ENCODE results near the gene PKN2. TPM values are rescaled to one million over a fixed set of nuclear protein-coding genes. Genes with fewer than 3 reads are reported as not detected.

Gene PKN2
- total and polyA plus RNA-seq, 2 of the 4 experiments (the other 2 are of a cell fraction) = 12.7 to 22.2 TPM

GRCh38 chr1:88708011-88708410 is 23.9 kb downstream of the PKN2 start:
- H3K56ac ChIP-seq (ENCODE audit: extremely low read depth, insufficient read depth, low read length) = no peak overlapping the region
- 0 out of 2 replicates have a peak, but pooled peaks cover 3% of the 10 kb centered on the region for H3K9me1 ChIP-seq (ENCODE audit: insufficient read depth, low read length)
- no TSS peak for BruUV-seq (replicated peaks)
- H3K14ac ChIP-seq (replicated peaks; ENCODE audit: low read depth, low read length) = no peak overlapping the region
- no peak overlapping the region for H3K9ac ChIP-seq (ENCODE audit: low read depth, low read length)
- no peak overlapping the region for H3K18ac ChIP-seq (ENCODE audit: low read depth, low read length)
- H2AFZ ChIP-seq (replicated peaks; ENCODE audit: low read length, poor library complexity) = no peak overlapping the region
- ATAC-seq (ENCODE audit: low read depth) (no peak), DNase-seq (no peak)
- H3K27ac ChIP-seq (ENCODE audit: insufficient read depth, low read length) = no peak overlapping the region
- peaks cover 1% of the 10 kb centered on the region; the same call in 1 of the 2 replicates for H3K36me3 ChIP-seq (ENCODE audit: control insufficient read depth, insufficient read depth, low read length)
- H3K4me2 ChIP-seq (ENCODE audit: low read depth, low read length) = no peak overlapping the region
- no peaks in the 10 kb centered on the region for H3K4me1 ChIP-seq (ENCODE audit: control insufficient read depth, insufficient read depth, low read length)
- H2AK9ac ChIP-seq (replicated peaks; ENCODE audit: low read depth, low read length, poor library complexity) = no peak overlapping the region
- no peak overlapping the region for H2BK15ac ChIP-seq (ENCODE audit: low read depth, low read length)
- H3K4ac ChIP-seq (ENCODE audit: low read depth, low read length) = no peak overlapping the region
- H2BK120ac ChIP-seq (ENCODE audit: low read depth, low read length) = no peak overlapping the region
- in situ Hi-C loops (cut with MboI; ENCODE audit: low sequenced_read_pairs) = no loop called here
- H3K23ac ChIP-seq (ENCODE audit: low read depth, low read length) = no peak overlapping the region
- H3K9me3 ChIP-seq (ENCODE audit: control insufficient read depth, insufficient read depth, low read length) = no peaks in the 10 kb centered on the region
- H2BK5ac ChIP-seq (ENCODE audit: low read depth, low read length, poor library complexity, severe bottlenecking) = no peak overlapping the region
- ChIA-PET CTCF (no interaction called here), POLR2A (ENCODE audit: unreplicated experiment) (no interaction called here)
- no peak overlapping the region for H4K8ac ChIP-seq (ENCODE audit: low read depth in 2 of 2, low read length in 2 of 2)
- no peak for TF ChIP-seq RCOR1 (IDR thresholded peaks at IDR 0.05; ENCODE audit: insufficient replicate concordance, low read length)
- TF ChIP-seq FOS (IDR thresholded peaks at IDR 0.05; ENCODE audit: low read depth, low read length) = no peak
- TF ChIP-seq, protein P1, sequence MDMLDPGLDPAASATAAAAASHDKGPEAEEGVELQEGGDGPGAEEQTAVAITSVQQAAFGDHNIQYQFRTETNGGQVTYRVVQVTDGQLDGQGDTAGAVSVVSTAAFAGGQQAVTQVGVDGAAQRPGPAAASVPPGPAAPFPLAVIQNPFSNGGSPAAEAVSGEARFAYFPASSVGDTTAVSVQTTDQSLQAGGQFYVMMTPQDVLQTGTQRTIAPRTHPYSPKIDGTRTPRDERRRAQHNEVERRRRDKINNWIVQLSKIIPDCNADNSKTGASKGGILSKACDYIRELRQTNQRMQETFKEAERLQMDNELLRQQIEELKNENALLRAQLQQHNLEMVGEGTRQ (IDR thresholded peaks at IDR 0.05; ENCODE audit: low read depth, low read length) = no peak
- TF ChIP-seq, protein P2, sequence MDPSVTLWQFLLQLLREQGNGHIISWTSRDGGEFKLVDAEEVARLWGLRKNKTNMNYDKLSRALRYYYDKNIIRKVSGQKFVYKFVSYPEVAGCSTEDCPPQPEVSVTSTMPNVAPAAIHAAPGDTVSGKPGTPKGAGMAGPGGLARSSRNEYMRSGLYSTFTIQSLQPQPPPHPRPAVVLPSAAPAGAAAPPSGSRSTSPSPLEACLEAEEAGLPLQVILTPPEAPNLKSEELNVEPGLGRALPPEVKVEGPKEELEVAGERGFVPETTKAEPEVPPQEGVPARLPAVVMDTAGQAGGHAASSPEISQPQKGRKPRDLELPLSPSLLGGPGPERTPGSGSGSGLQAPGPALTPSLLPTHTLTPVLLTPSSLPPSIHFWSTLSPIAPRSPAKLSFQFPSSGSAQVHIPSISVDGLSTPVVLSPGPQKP (IDR thresholded peaks at IDR 0.05; ENCODE audit: borderline replicate concordance, low read depth, low read length) = no peak
- no peak for TF ChIP-seq RAD21 (IDR thresholded peaks at IDR 0.05; ENCODE audit: low read length)
- TF ChIP-seq CTCF (conservative IDR thresholded peaks at IDR 0.05; ENCODE audit: low read depth, low read length) = no peak
- no peak for TF ChIP-seq MAFK (IDR thresholded peaks at IDR 0.05; ENCODE audit: low read depth, low read length)
- no peaks in the 10 kb centered on the region for H3K27me3 ChIP-seq (ENCODE audit: control insufficient read depth, insufficient read depth, low read length)
- H4K91ac ChIP-seq (ENCODE audit: insufficient read depth, low read depth, low read length) = no peak overlapping the region
- no peak overlapping the region for H3K4me3 ChIP-seq (ENCODE audit: insufficient read depth, low read depth, low read length)
- H4K20me1 ChIP-seq (ENCODE audit: insufficient read depth, low read length) = no peaks in the 10 kb centered on the region
- H4K5ac ChIP-seq (ENCODE audit: low read depth, low read length) = no peak overlapping the region
- dilution Hi-C loops (cut with HindIII; ENCODE audit: low sequenced_read_pairs, unreplicated experiment) = no loop called here
- no CpG with 5 or more reads among the region's 2 CpGs for WGBS, 2 experiments (ENCODE audit: extremely low coverage in 2 of 2, insufficient read length in 1 of 2)
- peaks cover 11 to 21% of the 10 kb centered on the region in 2 experiments for H3K79me1 ChIP-seq (ENCODE audit: low read depth in 1 of 2, low read length in 2 of 2)
- no peak overlapping the region for H2AK5ac ChIP-seq (ENCODE audit: low read depth, low read length)
- no peak overlapping the region for H2BK20ac ChIP-seq (ENCODE audit: low read depth, low read length)
- intact Hi-C loops (cut with micrococcal nuclease) = no loop called here
